ENCODE data around the gene LRP5.

The LRP5 gene

GRCh38 chr11:68312117-68312779 is at the start of gene LRP5:
LRP5 (plus strand) TSS chr11:68312591; CDS start chr11:68312715, 124 bp downstream.
- H4K20me1 ChIP-seq (ENCODE audit: low read depth, low read length): no peaks in the 10 kb centered on the region
- no peak for TF ChIP-seq EZH2phosphoT487 (conservative IDR thresholded peaks at IDR 0.05; ENCODE audit: low read length)
- no peak for TF ChIP-seq CTCF (IDR thresholded peaks at IDR 0.05; ENCODE audit: insufficient read depth, low read length, poor library complexity, severe bottlenecking)
- H3K36me3 ChIP-seq (ENCODE audit: low read length): no peaks in the 10 kb centered on the region
- H3K27ac ChIP-seq (ENCODE audit: low read depth, low read length): no peak within 1 kb of the TSS
- H3K27me3 ChIP-seq (ENCODE audit: low read length): no peaks in the 10 kb centered on the region
- no peak within 1 kb of the TSS for H2AFZ ChIP-seq (ENCODE audit: low read depth, low read length, severe bottlenecking)
- H3K9me2 ChIP-seq (replicated peaks; ENCODE audit: insufficient read depth, low read length): no peaks in the 10 kb centered on the region
- H3K79me2 ChIP-seq (ENCODE audit: insufficient read depth, low read length): no peaks in the 10 kb centered on the region
- H3K9me3 ChIP-seq (ENCODE audit: insufficient read depth, low read length): no peaks in the 10 kb centered on the region
- H3K9ac ChIP-seq (ENCODE audit: low read length): no peak within 1 kb of the TSS
- H3K4me2 ChIP-seq (ENCODE audit: low read depth, low read length, poor library complexity, severe bottlenecking): peak within 1 kb of the TSS; percentile 39
- H3K4me3 ChIP-seq (ENCODE audit: insufficient read depth, low read length, poor library complexity, severe bottlenecking): no peak within 1 kb of the TSS
- H3F3A ChIP-seq (ENCODE audit: insufficient read depth): no peaks in the 10 kb centered on the region

GRCh38 chr11:68263444-68264035 is 48.9 kb upstream of the LRP5 start:
- Histone ChIP-seq H3K36me3 (ENCODE audit: low read length) (no peaks in the 10 kb centered on the region), H3K4me3 (ENCODE audit: insufficient read depth, low read length, poor library complexity, severe bottlenecking) (no peak overlapping the region)
- no peak for TF ChIP-seq CTCF (IDR thresholded peaks at IDR 0.05; ENCODE audit: insufficient read depth, low read length, poor library complexity, severe bottlenecking)
- TF ChIP-seq EZH2phosphoT487 (conservative IDR thresholded peaks at IDR 0.05; ENCODE audit: low read length): no peak

GRCh38 chr11:68264244-68264643 is 48.1 kb upstream of the LRP5 start:
- TF ChIP-seq CTCF (IDR thresholded peaks at IDR 0.05; ENCODE audit: insufficient read depth, low read length, poor library complexity, severe bottlenecking) (no peak), EZH2phosphoT487 (conservative IDR thresholded peaks at IDR 0.05; ENCODE audit: low read length) (no peak)
- H3K9me3 ChIP-seq (ENCODE audit: insufficient read depth, low read length): no peaks in the 10 kb centered on the region
- H3K9me2 ChIP-seq (replicated peaks; ENCODE audit: insufficient read depth, low read length): no peaks in the 10 kb centered on the region
- no peak overlapping the region for H3K9ac ChIP-seq (ENCODE audit: low read length)
- H3K4me2 ChIP-seq (ENCODE audit: low read depth, low read length, poor library complexity, severe bottlenecking): no peak overlapping the region
- no peak overlapping the region for H3K27ac ChIP-seq (ENCODE audit: low read depth, low read length)
- 0 out of 2 replicates have a peak, but pooled peaks cover 8% of the 10 kb centered on the region for H3K79me2 ChIP-seq (ENCODE audit: insufficient read depth, low read length)
- no peaks in the 10 kb centered on the region for H4K20me1 ChIP-seq (ENCODE audit: low read depth, low read length)
- H3K36me3 ChIP-seq (ENCODE audit: low read length): no peaks in the 10 kb centered on the region
- H3K4me3 ChIP-seq (ENCODE audit: insufficient read depth, low read length, poor library complexity, severe bottlenecking): no peak overlapping the region
- H3K27me3 ChIP-seq (ENCODE audit: low read length): no peaks in the 10 kb centered on the region
- H3F3A ChIP-seq (ENCODE audit: insufficient read depth): peaks cover 4% of the 10 kb centered on the region; the same call in 1 of the 2 replicates
- H2AFZ ChIP-seq (ENCODE audit: low read depth, low read length, severe bottlenecking): no peak overlapping the region

More at GRCh38 chr11:68263444-68264035, 48.9 kb upstream of the LRP5 start:
- Histone ChIP-seq H3K9me3 (ENCODE audit: insufficient read depth, low read length) (no peaks in the 10 kb centered on the region), H3K9me2 (replicated peaks; ENCODE audit: insufficient read depth, low read length) (no peaks in the 10 kb centered on the region), H4K20me1 (ENCODE audit: low read depth, low read length) (no peaks in the 10 kb centered on the region), H2AFZ (ENCODE audit: low read depth, low read length, severe bottlenecking) (no peak overlapping the region), H3K27ac (ENCODE audit: low read depth, low read length) (no peak overlapping the region), H3K27me3 (ENCODE audit: low read length) (no peaks in the 10 kb centered on the region), H3K4me2 (ENCODE audit: low read depth, low read length, poor library complexity, severe bottlenecking) (no peak overlapping the region), H3K9ac (ENCODE audit: low read length) (no peak overlapping the region), H3K79me2 (ENCODE audit: insufficient read depth, low read length) (0 out of 2 replicates have a peak, but pooled peaks cover 4% of the 10 kb centered on the region), H3F3A (ENCODE audit: insufficient read depth) (peaks cover 4% of the 10 kb centered on the region; the same call in 1 of the 2 replicates)
